DMS 273 (cell line): Measurements from ENCODE around the gene RNLS.

Experiments
- DNase-seq: peaks from one replicate; lab custom pipeline; 2025; ENCODE audit not compliant: unreplicated experiment; lab: John Stamatoyannopoulos, UW

RNLS gene

DNA sequence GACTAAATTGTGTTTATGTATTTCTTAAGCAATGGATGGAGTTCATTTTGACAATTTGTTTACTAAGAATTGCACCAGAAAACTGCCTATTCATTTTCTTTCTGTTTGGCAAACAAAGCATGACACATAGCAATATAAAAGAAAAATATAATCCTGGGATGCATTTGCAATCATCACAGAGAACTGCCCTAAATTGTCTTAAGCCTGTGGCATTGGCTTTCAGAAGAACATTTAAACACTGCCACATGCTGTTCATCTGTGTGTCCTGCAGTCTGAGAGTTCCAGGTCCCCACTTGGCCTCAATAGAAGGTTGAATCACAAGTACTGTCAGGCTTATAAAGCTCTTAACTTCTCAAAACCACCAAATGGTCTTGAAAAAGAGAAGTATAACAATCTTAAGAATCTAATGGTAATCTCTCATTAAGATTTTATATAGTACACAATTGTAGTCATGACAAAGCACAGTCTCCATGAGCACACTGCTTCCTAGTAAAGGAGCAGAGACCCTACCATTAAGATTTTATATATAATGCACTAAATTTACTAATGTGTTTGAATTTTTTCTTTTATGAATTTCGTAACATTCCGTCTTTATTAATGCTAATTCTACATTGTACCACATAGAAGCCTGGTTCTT, 29.9 kb downstream of the RNLS start:
- peak; percentile 60 for DNase-seq

DNA sequence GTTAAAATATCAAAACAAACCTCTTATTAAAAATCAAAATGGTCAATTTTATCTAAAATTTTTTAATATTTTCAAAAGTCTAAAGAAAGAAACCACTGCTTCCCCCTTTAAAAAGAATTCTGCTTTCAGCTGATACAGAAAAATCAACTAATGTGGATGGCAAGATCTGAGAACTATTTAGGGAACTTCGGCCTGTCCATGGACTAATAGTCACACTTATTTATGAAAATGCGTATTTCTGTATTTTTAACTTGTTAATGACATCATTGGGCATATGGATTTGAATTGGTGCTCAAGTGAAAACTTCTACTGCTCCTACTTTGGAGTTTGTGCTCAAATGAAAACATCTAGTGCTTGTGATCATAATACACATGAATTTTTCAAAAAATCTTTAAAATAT, 31.9 kb downstream of the RNLS start:
- no peak for DNase-seq

DNA sequence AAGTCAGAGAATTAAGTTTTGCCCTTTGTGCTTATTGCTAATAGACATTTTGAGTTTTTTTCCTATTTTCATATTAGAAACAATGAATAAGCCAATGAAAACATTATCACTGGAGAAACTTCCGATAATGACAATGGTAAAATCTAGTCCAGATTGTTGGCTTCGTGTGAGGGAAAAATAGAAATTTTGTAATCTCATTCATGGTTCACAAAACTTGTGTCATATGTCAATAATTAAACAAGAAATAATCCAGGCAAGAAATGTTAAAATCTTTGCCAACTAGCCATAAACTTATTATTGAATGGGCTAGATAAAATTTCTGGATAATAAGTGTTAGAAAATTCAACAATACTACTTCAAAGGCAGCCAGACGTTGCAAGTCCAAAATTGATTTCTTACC, 36.6 kb downstream of the RNLS start:
- no peak for DNase-seq

DNA sequence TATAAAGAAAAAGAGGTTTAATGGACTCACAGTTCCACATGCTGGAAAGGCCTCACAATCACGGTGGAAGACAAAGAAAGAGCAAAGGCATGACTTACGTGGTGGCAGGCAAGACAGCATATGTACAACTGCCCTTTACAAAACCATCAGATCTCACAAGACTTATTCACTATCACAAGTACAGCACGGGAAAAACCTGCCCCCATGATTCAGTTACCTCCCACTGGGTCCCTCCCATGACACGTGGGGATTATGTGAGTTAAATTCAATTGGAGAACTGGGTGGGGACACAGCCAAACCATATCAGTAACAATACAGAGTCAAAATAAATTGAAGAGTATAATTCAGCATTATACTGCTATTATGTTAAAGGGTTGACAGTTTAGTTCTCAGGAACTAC, 37.8 kb downstream of the RNLS start:
- DNase-seq, result no peak

DNA sequence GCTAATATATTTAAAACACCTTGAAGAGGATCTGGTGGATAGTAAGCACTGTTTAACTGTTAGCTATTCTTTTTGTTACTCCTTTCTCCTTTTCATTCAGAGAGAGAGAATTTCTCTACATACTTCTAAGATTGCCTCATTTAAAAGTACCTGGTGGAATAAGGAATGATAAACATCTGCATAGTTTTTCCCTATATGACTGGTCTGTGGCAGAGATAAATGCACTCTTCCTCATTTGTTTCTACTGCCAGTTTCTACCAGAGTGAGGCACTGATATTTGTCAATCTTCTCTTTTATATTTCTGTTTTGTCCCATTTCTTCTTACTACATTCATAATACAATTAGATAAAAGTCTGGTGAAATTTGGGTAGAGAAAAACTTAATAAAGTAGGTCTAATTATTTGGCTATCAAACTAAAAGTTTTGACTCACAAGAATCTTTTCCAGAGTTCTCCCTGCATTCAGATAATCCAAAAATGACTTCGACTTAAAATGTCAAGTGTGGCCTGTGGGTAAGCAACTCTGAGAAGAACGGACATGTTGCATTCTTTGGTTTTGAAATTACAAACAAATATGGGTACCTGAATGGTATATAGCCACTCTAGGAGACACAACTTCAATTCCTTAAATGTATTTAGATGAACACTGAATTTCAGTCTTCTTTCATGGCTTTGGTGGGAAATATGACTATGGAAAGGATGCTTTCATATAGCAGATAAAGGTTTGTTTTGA, 38.8 kb downstream of the RNLS start:
- DNase-seq, result no peak

DNA sequence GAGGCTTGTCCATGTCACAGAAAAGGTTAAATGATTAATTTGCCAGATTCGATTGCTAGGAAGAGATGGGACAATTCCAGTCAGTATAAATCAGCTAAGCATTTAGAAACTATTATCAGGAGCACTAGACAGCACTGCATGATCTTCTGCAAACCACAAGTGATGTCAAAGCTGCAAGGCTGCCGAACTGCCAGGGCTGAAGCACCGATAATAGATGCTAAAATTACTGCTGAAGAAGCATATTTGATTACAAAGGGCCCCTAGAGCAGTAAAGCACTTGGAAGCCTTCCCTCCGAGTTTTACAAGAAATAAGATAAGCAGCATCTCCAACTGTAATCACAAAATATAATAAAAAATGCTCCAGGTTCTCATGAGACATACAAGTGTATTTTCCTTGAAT, 40.6 kb downstream of the RNLS start:
- DNase-seq, result no peak

DNA sequence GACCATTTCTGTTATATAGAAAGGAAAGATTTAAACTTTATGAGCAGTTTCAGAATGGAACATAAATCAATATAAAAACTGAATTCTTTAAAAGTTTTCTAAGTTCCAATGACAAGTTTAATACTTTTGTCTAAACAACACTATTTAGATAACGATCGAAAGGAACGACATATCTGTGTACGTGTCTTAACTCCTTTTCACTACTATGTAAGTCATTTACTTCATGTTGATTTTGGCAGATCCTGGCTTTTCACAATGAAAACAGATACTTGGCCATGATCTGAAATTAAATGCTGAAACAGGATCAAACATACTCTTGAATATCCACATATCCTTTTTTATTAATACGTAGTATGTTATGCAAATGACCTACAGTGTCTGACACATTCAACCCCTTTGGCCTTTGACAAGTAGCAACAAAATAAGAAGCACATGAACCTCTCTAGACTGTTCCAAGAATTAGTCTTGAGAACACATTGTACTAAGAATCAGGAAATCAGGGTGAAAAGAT, 41.9 kb downstream of the RNLS start:
- DNase-seq, result no peak

DNA sequence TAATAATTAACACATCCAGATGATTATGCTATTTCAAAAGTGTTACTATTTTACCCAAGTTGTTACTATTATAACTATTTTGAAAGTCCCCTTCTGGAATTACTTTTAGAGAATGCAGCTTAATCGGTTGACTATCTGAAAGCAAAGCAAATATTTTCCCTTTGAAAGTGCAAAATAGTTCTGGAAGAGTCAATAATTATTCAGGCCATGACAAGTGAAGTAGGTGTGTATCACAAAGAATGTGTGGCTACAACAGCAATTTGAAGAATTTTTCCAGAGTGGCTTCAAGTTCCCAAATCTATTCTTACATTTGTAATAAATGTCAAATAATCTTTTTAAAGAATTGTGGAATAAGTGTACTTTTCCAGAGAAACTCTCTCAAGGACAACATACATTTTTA, 42.8 kb downstream of the RNLS start:
- DNase-seq, result no peak

DNA sequence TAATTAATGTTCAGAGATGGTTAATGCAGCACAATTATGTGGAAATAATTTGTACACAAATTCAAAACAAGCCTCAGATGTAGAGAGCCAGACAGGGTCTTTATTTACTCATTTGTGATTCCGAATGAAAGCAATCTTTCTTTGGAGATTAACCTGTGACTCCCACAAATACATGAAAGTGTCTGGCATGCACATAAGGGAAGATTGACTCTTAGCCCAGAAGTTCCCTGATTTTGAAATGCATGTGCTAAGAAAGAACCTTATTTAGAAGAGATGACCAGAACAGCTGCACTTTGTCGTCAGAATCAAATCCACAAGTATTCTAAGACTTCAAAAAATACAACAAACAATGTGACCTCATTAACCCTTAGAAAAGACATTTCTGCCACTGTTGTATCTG, 45.1 kb downstream of the RNLS start:
- DNase-seq, result no peak

DNA sequence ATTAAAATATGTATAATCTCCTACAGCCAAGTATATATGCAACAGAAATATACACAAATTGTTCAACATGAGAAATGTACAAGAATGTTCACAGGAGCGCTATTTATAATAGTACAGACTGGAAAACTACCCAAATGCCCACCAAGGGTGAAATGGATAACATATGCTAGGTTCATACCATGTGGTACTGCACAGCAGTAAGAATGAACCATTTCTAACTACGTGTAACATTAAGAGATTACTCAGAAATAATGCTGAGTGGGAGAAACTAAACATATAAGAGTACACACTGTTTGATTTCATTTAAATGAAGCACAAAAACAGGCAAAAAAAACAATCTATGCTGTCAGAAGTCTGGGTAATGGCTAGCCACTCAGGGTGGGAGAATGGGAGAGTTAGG, 45.8 kb downstream of the RNLS start:
- no peak for DNase-seq

DNA sequence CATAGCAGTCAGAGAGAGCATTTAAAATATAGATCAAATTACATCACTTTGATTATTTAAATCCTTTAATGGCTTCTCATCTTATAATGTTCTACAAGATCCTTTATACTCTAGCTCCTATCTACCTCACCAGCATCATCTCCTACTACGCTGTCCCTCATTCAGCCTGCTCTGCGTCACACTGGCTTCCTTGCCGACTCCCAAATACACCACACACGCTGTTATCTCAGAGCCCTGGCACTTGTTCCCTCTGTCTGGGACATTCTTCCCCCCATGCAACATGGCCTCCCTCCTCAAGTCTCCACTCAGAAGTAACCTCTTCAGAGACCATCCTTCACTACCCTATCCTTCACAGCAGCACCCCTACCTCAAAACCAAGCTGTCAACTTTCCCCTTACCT, 46.7 kb downstream of the RNLS start:
- DNase-seq, result no peak

DNA sequence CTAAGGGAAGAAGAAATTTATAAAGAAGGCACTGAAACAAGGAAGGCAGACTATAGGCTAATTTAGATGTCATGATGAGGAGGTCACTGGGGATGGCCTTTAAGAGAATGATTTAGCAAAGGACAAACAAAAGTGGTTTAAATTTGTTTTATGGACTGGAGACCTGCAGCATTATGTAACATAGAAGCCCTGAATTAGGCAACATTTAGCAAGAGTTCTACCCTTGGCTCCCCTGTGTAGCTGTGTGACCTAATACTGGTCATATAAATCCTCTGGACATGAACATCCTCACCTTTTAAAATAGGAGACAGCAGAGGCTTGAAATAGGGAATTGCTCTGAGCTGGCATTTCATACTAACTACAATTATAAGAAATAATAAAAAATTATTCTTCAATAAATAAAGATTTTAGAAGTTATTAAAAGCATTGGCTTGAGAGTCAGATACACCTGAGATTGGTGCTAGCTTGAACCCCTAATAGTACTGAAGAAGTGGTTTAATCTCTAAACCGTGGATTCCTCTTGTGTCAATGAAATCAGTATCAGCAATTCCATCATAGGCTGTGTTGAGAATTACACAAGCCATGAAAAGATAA, 48.9 kb downstream of the RNLS start:
- no peak for DNase-seq

DNA sequence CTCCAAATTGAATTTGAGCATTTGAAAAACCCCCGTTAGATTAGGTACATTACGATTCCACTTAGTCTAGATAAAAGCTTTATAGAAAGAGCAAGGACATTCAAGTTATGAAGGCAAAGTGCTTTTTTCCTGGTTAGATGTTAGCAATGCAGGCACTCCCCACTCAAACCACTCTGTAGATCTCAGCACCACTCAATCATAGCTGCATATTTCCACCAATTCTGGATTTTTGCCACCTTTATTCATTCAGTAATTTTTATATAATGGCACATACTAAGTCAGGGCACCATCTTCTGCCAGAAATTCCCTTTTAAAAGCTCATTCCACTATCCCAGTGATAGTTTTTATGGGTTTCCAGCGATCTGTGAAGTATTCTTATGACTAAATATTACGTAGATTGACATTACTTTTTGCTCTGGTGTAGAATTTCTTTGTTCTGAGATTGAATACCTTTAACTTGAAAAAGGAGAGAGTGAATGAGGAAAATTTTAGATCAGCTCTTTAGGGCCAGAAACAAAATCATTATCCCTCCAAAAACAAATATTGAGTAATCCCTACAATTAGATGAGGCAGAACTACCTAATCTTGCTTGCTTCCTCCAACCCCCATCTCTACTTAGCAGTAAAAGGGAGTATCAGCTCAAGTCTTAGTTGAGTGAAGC, 51.6 kb downstream of the RNLS start:
- no peak for DNase-seq

DNA sequence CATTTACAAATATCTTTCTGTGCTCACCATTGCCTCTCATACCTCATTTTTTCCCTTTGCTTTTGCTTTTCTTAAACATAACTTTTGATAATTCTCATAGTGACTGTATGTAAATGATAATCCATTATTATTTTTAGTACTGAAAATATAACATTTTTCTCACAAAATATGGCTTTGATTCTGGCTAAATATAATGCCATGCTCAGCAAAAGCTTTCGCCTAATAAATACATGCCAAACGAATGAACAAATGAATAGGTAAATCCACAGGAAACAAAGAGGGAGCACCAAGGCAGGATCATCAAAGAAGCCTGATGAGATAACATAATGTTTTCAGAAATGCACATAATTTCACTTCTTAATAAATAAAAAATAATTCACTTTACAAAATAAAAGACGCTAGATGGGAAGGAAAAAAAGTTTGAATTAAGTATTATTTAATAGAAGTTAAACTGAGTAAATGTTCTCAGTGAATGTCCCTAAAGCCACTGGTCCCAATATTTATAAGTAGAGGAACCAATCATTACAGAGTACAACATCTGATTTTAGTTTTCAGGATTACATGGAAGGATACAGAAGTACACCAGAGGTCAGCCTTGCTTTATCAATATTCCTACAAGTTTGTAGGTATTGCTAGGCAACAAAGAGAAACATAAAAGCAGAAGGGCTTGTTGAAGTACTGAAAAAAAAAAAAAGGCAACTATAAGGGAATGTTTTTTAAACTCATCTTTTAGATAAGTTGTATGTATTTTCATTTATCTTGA, 52.3 kb downstream of the RNLS start:
- no peak for DNase-seq

DNA sequence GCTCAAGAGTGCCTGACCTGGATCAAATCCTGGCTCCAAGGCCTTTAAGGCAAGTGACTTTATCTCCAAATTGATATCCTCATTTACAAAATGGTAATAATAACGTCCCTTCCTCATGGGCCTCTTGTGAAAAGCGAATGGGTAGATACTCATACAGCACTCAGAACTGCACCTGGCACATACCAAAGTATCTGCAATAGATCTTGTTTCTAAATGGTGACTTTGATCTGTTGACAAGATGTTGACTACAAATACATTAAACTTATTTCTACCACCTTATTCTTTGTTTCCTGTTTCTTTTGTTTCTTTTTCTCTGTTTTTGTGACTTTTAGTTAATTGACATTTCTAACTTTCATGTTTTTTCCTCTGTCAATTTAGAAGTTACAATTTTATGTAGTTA, 53.0 kb downstream of the RNLS start:
- no peak for DNase-seq

DNA sequence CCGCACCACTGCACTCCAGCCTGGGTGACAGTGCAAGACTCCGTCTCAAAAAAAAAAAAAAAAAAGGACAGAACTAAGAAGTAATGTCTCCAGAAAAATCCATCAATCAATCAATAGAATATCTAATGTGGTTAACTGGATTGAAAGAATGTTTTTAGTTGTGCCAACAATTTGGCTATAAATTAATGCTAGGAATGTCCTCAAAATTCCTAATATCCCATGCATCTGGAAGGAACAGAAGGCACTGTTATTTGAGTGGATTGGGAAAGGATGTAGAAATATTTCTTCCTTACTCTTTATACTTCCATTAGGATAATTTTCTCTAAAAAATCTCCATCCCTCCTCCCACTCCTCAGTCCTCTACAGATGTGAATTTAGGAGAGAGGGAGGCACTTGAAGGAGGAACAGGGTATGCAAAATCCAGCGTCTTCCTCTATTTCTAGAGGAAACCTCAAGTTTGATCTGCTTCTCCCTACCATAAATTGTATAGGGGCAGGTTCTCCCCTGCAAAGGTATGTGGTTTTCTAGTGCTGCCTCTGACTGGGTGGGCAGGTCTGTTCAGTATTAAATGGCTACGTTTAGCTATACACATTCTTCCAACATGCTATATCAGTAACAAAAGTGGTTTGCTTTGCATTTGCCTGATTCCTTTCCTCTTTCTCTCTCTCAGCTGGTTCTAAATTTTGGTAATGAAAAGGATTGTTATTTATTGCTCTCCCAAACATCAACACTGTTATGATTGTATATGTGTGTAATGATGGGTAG, 54.1 kb downstream of the RNLS start:
- DNase-seq, result no peak

DNA sequence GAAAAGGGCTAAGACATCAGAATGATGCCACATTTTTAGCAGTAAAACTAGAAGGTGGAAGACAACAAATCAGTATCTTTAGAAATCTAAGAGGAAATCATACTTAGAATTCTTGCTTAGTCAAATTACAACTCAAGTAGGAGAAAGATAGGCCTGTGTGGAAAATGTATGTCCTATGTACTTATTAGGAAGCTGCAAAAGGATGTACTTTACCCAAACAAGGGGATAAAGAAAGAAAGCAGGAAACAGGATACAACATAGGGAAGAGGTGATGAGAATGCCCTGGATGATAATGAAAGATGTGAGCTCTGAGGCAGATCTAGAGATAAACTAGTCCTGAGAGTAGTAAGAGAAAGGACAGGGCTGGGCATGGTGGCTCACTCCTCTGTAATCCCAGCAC, 54.9 kb downstream of the RNLS start:
- DNase-seq, result no peak

DNA sequence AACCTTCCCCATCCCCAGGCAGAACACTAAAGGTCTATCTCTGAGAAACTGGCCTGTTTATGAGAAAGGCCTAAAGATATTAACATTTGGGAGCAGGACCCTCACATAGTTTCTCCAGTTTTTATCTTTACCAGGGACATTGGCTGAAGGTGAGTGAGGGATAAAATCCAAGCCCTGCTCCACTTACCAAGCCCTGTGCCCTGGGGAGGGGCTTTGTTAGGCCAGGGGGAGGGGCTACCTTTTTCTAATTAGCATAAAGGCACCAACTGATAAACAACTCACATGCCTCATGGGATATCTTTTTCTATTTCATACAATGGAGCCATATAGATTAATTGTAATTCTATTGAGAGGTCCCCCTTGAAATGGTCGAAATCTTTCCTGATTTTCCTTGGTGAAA, 55.9 kb downstream of the RNLS start:
- DNase-seq, result no peak

DNA sequence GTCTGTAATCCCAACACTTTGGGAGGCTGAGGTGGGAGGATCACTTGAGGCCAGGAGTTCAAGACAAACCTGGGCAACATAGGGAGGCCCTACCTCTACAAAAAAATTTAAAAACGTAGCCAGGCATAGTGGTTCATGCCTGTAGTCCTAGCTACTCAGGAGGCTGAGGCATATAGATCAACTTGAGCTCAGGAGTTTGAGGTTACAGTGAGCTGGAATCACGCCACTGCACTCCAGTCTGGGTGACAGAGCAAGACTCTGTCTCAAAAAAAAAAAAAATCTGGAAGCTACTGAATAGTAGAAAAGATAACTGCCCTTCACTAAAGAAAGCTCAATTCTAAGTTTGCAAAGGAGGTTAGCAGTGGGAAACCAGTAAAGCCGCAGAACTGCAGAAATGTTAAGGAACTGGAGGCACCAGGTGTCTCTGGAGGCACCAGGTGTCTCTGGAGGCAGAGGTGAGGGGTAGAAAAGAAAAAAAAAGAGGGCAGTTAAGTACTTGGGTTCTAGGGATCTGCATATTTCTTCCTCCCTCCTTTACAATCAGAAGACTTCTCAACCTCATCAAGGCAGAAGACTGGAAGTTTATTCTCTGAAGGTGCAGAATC, 56.5 kb downstream of the RNLS start:
- DNase-seq, result no peak
